ENCODE results near the gene PLCD1. TPM values are rescaled to one million over a fixed set of nuclear protein-coding genes. Genes with fewer than 3 reads are reported as not detected.
A peak's percentile ranks its signal among the peaks of the same experiment; 100 is the strongest.

The PLCD1 gene
- total and polyA plus RNA-seq, 2 of the 13 experiments (the other 11 are each of a cell fraction or from before 2014, with no cell fraction given) = 10.1 to 12.4 TPM

DNA sequence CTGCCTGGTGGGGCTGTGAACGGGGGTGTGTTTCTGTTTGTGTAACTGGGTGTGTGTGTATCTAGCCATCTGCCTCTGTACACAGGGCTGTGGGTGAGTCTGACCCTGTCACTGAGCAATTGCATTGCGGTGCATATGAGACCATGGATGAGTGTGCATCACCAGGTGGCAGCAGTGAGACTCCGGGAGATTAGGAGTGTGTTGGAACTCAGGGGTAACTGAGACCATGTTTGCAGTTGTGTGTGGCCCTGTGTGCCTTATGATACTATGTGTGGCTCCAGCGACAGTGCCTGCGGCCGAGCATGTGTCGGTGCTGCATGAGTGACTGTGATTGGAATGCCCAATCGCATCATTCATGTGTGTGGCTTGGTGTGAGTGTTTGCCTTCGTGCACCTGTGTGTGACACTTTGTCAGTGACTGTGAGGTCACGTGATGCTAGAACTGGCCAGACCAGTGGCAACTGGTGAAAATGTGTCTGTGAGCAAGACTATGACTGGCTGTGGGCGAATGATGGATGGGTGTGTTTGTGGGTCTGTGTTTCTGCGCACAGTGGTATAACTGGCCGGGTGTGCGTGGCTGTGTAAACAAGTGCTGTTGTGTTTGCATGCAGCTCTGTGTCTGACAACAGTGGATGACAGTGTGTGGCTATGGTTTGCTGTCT, 24.9 kb downstream of the PLCD1 start (continued):
- TF ChIP-seq, protein P1, sequence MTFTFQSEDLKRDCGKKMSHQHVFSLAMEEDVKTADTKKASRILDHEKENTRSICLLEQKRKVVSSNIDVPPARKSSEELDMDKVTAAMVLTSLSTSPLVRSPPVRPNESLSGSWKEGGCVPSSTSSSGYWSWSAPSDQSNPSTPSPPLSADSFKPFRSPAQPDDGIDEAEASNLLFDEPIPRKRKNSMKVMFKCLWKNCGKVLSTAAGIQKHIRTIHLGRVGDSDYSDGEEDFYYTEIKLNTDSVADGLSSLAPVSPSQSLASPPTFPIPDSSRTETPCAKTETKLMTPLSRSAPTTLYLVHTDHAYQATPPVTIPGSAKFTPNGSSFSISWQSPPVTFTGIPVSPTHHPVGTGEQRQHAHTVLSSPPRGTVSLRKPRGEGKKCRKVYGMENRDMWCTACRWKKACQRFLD (CRISPR knock-in tag; IDR thresholded peaks at IDR 0.05; ENCODE audit: borderline replicate concordance) = no peak
- no peak for TF ChIP-seq CC2D1A (CRISPR knock-in tag; IDR thresholded peaks at IDR 0.05)
- TF ChIP-seq CCAR2 (optimal IDR thresholded peaks at IDR 0.05; ENCODE audit: low read depth, low read length) = no peak
- TF ChIP-seq PRDM10 (CRISPR knock-in tag; IDR thresholded peaks at IDR 0.05; ENCODE audit: low read depth) = no peak
- 0 out of 2 replicates have a peak, but pooled peaks have one; percentile 4 for TF ChIP-seq ZBTB37 (CRISPR knock-in tag; IDR thresholded peaks at IDR 0.05)
- peak; percentile 3; the same call in 1 of the 2 replicates for TF ChIP-seq GABPB1 (CRISPR knock-in tag; IDR thresholded peaks at IDR 0.05)
- TF ChIP-seq ZKSCAN8 (CRISPR knock-in tag; IDR thresholded peaks at IDR 0.05; ENCODE audit: borderline replicate concordance) = 0 out of 2 replicates have a peak, but pooled peaks have one; percentile 29
- TF ChIP-seq, protein P2, sequence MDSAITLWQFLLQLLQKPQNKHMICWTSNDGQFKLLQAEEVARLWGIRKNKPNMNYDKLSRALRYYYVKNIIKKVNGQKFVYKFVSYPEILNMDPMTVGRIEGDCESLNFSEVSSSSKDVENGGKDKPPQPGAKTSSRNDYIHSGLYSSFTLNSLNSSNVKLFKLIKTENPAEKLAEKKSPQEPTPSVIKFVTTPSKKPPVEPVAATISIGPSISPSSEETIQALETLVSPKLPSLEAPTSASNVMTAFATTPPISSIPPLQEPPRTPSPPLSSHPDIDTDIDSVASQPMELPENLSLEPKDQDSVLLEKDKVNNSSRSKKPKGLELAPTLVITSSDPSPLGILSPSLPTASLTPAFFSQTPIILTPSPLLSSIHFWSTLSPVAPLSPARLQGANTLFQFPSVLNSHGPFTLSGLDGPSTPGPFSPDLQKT (CRISPR knock-in tag; IDR thresholded peaks at IDR 0.05; ENCODE audit: borderline replicate concordance) = no peak
- TF ChIP-seq ZNF75D (CRISPR knock-in tag; IDR thresholded peaks at IDR 0.05; ENCODE audit: borderline replicate concordance) = no peak
- TF ChIP-seq ZNF790 (CRISPR knock-in tag; IDR thresholded peaks at IDR 0.05; ENCODE audit: borderline replicate concordance) = no peak
- TF ChIP-seq, protein P3, sequence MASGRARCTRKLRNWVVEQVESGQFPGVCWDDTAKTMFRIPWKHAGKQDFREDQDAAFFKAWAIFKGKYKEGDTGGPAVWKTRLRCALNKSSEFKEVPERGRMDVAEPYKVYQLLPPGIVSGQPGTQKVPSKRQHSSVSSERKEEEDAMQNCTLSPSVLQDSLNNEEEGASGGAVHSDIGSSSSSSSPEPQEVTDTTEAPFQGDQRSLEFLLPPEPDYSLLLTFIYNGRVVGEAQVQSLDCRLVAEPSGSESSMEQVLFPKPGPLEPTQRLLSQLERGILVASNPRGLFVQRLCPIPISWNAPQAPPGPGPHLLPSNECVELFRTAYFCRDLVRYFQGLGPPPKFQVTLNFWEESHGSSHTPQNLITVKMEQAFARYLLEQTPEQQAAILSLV (CRISPR knock-in tag; IDR thresholded peaks at IDR 0.05; ENCODE audit: borderline replicate concordance) = no peak
- TF ChIP-seq MTF2 (CRISPR knock-in tag; IDR thresholded peaks at IDR 0.05; ENCODE audit: borderline replicate concordance) = no peak
- no peak for TF ChIP-seq KDM4B (CRISPR knock-in tag; IDR thresholded peaks at IDR 0.05)
- no peak for TF ChIP-seq SRSF4 (IDR thresholded peaks at IDR 0.05; ENCODE audit: low read depth, low read length, poor library complexity, severe bottlenecking)
- no peak for TF ChIP-seq KDM1A (CRISPR knock-in tag; IDR thresholded peaks at IDR 0.05)
- TF ChIP-seq TRAFD1 (CRISPR knock-in tag; IDR thresholded peaks at IDR 0.05; ENCODE audit: borderline replicate concordance) = no peak
- no peak for TF ChIP-seq NFE2 (CRISPR knock-in tag; IDR thresholded peaks at IDR 0.05)
- TF ChIP-seq ARNT2 (CRISPR knock-in tag; IDR thresholded peaks at IDR 0.05; ENCODE audit: low read depth) = no peak; the same call in 1 of the 2 replicates

Measured in HepG2 (cell line).